Measurements from ENCODE around the gene VCP.
A peak's percentile ranks its signal among the peaks of the same experiment; 100 is the strongest.
"Not testable (repeated sequence)": the region's sequence is repeated elsewhere in the genome, so short reads cannot be mapped to it uniquely, and the experiment has no call there.

Gene VCP

GRCh38 chr9:35060548-35061207 is 11.7 kb downstream of the VCP start:
- no peak for DNase-seq (ENCODE audit: low spot score)

- DNase-seq (ENCODE audit: low spot score): no peak
Observed at GRCh38 chr9:35059438-35059837, 13.0 kb downstream of the VCP start.

GRCh38 chr9:35057271-35057620 is 15.2 kb downstream of the VCP start:
- no peak for DNase-seq (ENCODE audit: low spot score)

- DNase-seq (ENCODE audit: low spot score): no peak
Observed at GRCh38 chr9:35056571-35057270, 15.7 kb downstream of the VCP start.

- DNase-seq (ENCODE audit: low spot score): no peak
Observed at GRCh38 chr9:35054871-35055644, 17.4 kb downstream of the VCP start.

- no peak for DNase-seq (ENCODE audit: low spot score)
Observed at GRCh38 chr9:35054185-35054835, 18.1 kb downstream of the VCP start.

- DNase-seq (ENCODE audit: low spot score): peak; percentile 52
Observed at GRCh38 chr9:35051069-35051967, 21.1 kb downstream of the VCP start.

GRCh38 chr9:35048511-35048910 is 23.9 kb downstream of the VCP start:
- DNase-seq (ENCODE audit: low spot score): no peak

GRCh38 chr9:35044071-35044470 is 28.4 kb downstream of the VCP start:
- no peak for DNase-seq (ENCODE audit: low spot score)

GRCh38 chr9:35042891-35043545 is 29.4 kb downstream of the VCP start:
- no peak for DNase-seq (ENCODE audit: low spot score)

GRCh38 chr9:35042081-35042604 is 30.3 kb downstream of the VCP start:
- DNase-seq (ENCODE audit: low spot score): no peak

- DNase-seq (ENCODE audit: low spot score): peak; percentile 21
Observed at GRCh38 chr9:35035851-35036701, 36.3 kb downstream of the VCP start.

- no peak for DNase-seq (ENCODE audit: low spot score)
Observed at GRCh38 chr9:35033101-35033500, 39.3 kb downstream of the VCP start.

- no peak for DNase-seq (ENCODE audit: low spot score)
Observed at GRCh38 chr9:35029852-35030251, 42.6 kb downstream of the VCP start.

GRCh38 chr9:35029241-35029640 is 43.2 kb downstream of the VCP start:
- no peak for DNase-seq (ENCODE audit: low spot score)

GRCh38 chr9:35028341-35028740 is 44.1 kb downstream of the VCP start:
- no peak for DNase-seq (ENCODE audit: low spot score)

- DNase-seq (ENCODE audit: low spot score): no peak
Observed at GRCh38 chr9:35027860-35028259, 44.6 kb downstream of the VCP start.

- no peak for DNase-seq (ENCODE audit: low spot score)
Observed at GRCh38 chr9:35027374-35027773, 45.1 kb downstream of the VCP start.

- no peak for DNase-seq (ENCODE audit: low spot score)
Observed at GRCh38 chr9:35026671-35027070, 45.8 kb downstream of the VCP start.

- not testable (repeated sequence) for DNase-seq (ENCODE audit: low spot score)
Observed at GRCh38 chr9:35023443-35023842, 49.0 kb downstream of the VCP start.

Measured in kidney capillary endothelial cell (primary cell).